ENCODE results near the gene ZNF3. TPM values are rescaled to one million over a fixed set of nuclear protein-coding genes. Genes with fewer than 3 reads are reported as not detected.
"Not testable (repeated sequence)": the region's sequence is repeated elsewhere in the genome, so short reads cannot be mapped to it uniquely, and the experiment has no call there.

Gene ZNF3
- total RNA-seq, result 10 to 100 TPM; 23.1 to 24.2 TPM

GRCh38 chr7:100081535-100082102 is at the start of gene ZNF3:
ZNF3 (minus strand) TSS chr7:100081723; CDS start chr7:100077357, 4,366 bp downstream.
- Mint-ChIP-seq H3K27ac (peak within 1 kb of the TSS; percentile 91), H3K4me1 (ENCODE audit: low read depth) (peaks cover 28% of the 10 kb centered on the region), H3K4me3 (peak within 1 kb of the TSS; percentile 90 to 94), H3K27me3 (ENCODE audit: low read depth) (no peaks in the 10 kb centered on the region), H3K36me3 (ENCODE audit: insufficient read depth in 2 of 2) (peaks cover 6 to 10% of the 10 kb centered on the region in 2 donors), H3K9me3 (no peaks in the 10 kb centered on the region)
- DNase-seq (peak; percentile 99), ATAC-seq (replicated peaks in 1 of 2) (peak; percentile 90)

- H3K36me3 Mint-ChIP-seq (ENCODE audit: insufficient read depth in 2 of 2), result peaks cover 0 to 3% of the 10 kb centered on the region in 2 donors
- H3K9me3 Mint-ChIP-seq, result no peaks in the 10 kb centered on the region
- peaks cover 35% of the 10 kb centered on the region for H3K4me1 Mint-ChIP-seq (ENCODE audit: low read depth)
- no peak overlapping the region for H3K27ac Mint-ChIP-seq
- ATAC-seq (replicated peaks in 1 of 2) (peak; percentile 8 to 18), DNase-seq (peak; percentile 90 to 91)
- peak overlapping the region; percentile 56 to 90 for H3K4me3 Mint-ChIP-seq
- H3K27me3 Mint-ChIP-seq (ENCODE audit: low read depth), result no peaks in the 10 kb centered on the region
Observed at GRCh38 chr7:100130608-100131453, 49.3 kb upstream of the ZNF3 start.

- peaks cover 41% of the 10 kb centered on the region for H3K4me1 Mint-ChIP-seq (ENCODE audit: low read depth)
- not testable (repeated sequence) for DNase-seq; H3K27me3 Mint-ChIP-seq (ENCODE audit: low read depth); H3K4me3 Mint-ChIP-seq; ATAC-seq (replicated peaks in 1 of 2); H3K9me3 Mint-ChIP-seq; H3K27ac Mint-ChIP-seq; H3K36me3 Mint-ChIP-seq (ENCODE audit: insufficient read depth in 2 of 2)
Observed at GRCh38 chr7:100130220-100130607, 48.7 kb upstream of the ZNF3 start.

GRCh38 chr7:100128637-100128963 is 47.1 kb upstream of the ZNF3 start:
- no peaks in the 10 kb centered on the region for H3K27me3 Mint-ChIP-seq (ENCODE audit: low read depth)
- peak overlapping the region; percentile 86 to 97 for H3K4me3 Mint-ChIP-seq
- H3K36me3 Mint-ChIP-seq (ENCODE audit: insufficient read depth in 2 of 2), result peaks cover 0 to 3% of the 10 kb centered on the region in 2 donors
- peaks cover 48% of the 10 kb centered on the region for H3K4me1 Mint-ChIP-seq (ENCODE audit: low read depth)
- no peaks in the 10 kb centered on the region for H3K9me3 Mint-ChIP-seq
- ATAC-seq (replicated peaks in 1 of 2), result no peak
- H3K27ac Mint-ChIP-seq, result no peak overlapping the region
- DNase-seq, result no peak

- ATAC-seq (replicated peaks in 1 of 2) (peak in 1 of 2 donors; percentile 0), DNase-seq (peak; percentile 34 to 41)
- H3K36me3 Mint-ChIP-seq (ENCODE audit: insufficient read depth in 2 of 2), result peaks cover 0 to 3% of the 10 kb centered on the region in 2 donors
- H3K9me3 Mint-ChIP-seq, result no peaks in the 10 kb centered on the region
- H3K4me3 Mint-ChIP-seq, result peak overlapping the region; percentile 86 to 97
- peaks cover 48% of the 10 kb centered on the region for H3K4me1 Mint-ChIP-seq (ENCODE audit: low read depth)
- H3K27me3 Mint-ChIP-seq (ENCODE audit: low read depth), result no peaks in the 10 kb centered on the region
- H3K27ac Mint-ChIP-seq, result no peak overlapping the region
Observed at GRCh38 chr7:100127866-100128636, 46.5 kb upstream of the ZNF3 start.

- Mint-ChIP-seq H3K27me3 (ENCODE audit: low read depth) (no peaks in the 10 kb centered on the region), H3K4me1 (ENCODE audit: low read depth) (peaks cover 40% of the 10 kb centered on the region), H3K9me3 (no peaks in the 10 kb centered on the region), H3K36me3 (ENCODE audit: insufficient read depth in 2 of 2) (peaks cover 0 to 3% of the 10 kb centered on the region in 2 donors), H3K27ac (peak within 1 kb of the TSS; percentile 98), H3K4me3 (peak within 1 kb of the TSS; percentile 97 to 98)
- ATAC-seq (replicated peaks in 1 of 2) (peak; percentile 78 to 79), DNase-seq (peak; percentile 93)
Observed at GRCh38 chr7:100126931-100127865, 45.7 kb upstream of the ZNF3 start, which contains the start of gene MBLAC1. MBLAC1 (plus strand) TSS chr7:100126967; CDS start chr7:100127396, 429 bp downstream.

GRCh38 chr7:100126239-100126930 is 44.9 kb upstream of the ZNF3 start:
- ATAC-seq (replicated peaks in 1 of 2), result peak in 1 of 2 donors; percentile 2

GRCh38 chr7:100124301-100125230 is 43.0 kb upstream of the ZNF3 start:
- Mint-ChIP-seq H3K4me3 (peak overlapping the region; percentile 97 to 98), H3K4me1 (ENCODE audit: low read depth) (peaks cover 38% of the 10 kb centered on the region), H3K27me3 (ENCODE audit: low read depth) (no peaks in the 10 kb centered on the region), H3K9me3 (no peaks in the 10 kb centered on the region), H3K36me3 (ENCODE audit: insufficient read depth in 2 of 2) (peaks cover 0 to 3% of the 10 kb centered on the region in 2 donors), H3K27ac (peak overlapping the region; percentile 98)
- DNase-seq (no peak), ATAC-seq (replicated peaks in 1 of 2) (no peak)

More at GRCh38 chr7:100126239-100126930, 44.9 kb upstream of the ZNF3 start:
- Mint-ChIP-seq H3K27ac (peak overlapping the region; percentile 98), H3K27me3 (ENCODE audit: low read depth) (no peaks in the 10 kb centered on the region), H3K36me3 (ENCODE audit: insufficient read depth in 2 of 2) (peaks cover 0 to 3% of the 10 kb centered on the region in 2 donors), H3K4me3 (peak overlapping the region; percentile 97 to 98), H3K9me3 (no peaks in the 10 kb centered on the region), H3K4me1 (ENCODE audit: low read depth) (peaks cover 32% of the 10 kb centered on the region)
- no peak for DNase-seq

- ATAC-seq (replicated peaks in 1 of 2), result no peak
Observed at GRCh38 chr7:100122568-100122967, 41.0 kb upstream of the ZNF3 start.

GRCh38 chr7:100122067-100122466 is 40.5 kb upstream of the ZNF3 start:
- H3K27ac Mint-ChIP-seq, result no peak overlapping the region
- no peaks in the 10 kb centered on the region for H3K9me3 Mint-ChIP-seq
- H3K4me3 Mint-ChIP-seq, result no peak overlapping the region
- no peak for ATAC-seq (replicated peaks in 1 of 2)
- peaks cover 43% of the 10 kb centered on the region for H3K4me1 Mint-ChIP-seq (ENCODE audit: low read depth)
- no peaks in the 10 kb centered on the region for H3K27me3 Mint-ChIP-seq (ENCODE audit: low read depth)
- DNase-seq, result no peak
- peaks cover 0 to 3% of the 10 kb centered on the region in 2 donors for H3K36me3 Mint-ChIP-seq (ENCODE audit: insufficient read depth in 2 of 2)

More at GRCh38 chr7:100122568-100122967, 41.0 kb upstream of the ZNF3 start:
- Mint-ChIP-seq H3K27ac (no peak overlapping the region), H3K9me3 (no peaks in the 10 kb centered on the region), H3K36me3 (ENCODE audit: insufficient read depth in 2 of 2) (peaks cover 0 to 3% of the 10 kb centered on the region in 2 donors), H3K4me1 (ENCODE audit: low read depth) (peaks cover 42% of the 10 kb centered on the region), H3K4me3 (no peak overlapping the region), H3K27me3 (ENCODE audit: low read depth) (no peaks in the 10 kb centered on the region)
- DNase-seq, result no peak

- Mint-ChIP-seq H3K9me3 (no peaks in the 10 kb centered on the region), H3K27ac (peak overlapping the region; percentile 47), H3K36me3 (ENCODE audit: insufficient read depth in 2 of 2) (no peaks in the 10 kb centered on the region), H3K27me3 (ENCODE audit: low read depth) (no peaks in the 10 kb centered on the region), H3K4me1 (ENCODE audit: low read depth) (peaks cover 35% of the 10 kb centered on the region), H3K4me3 (peak overlapping the region; percentile 88 to 96)
- ATAC-seq (replicated peaks in 1 of 2), result no peak
- no peak for DNase-seq
Observed at GRCh38 chr7:100120733-100121036, 39.2 kb upstream of the ZNF3 start.
